Effector memory CD8-positive, alpha-beta T cell (primary cell): ENCODE results near the gene RALGAPA2.
A peak's percentile ranks its signal among the peaks of the same experiment; 100 is the strongest.

ENCODE experiments used
- ATAC-seq: fragments of 150-1000 bp; cut with Tn5 transposase; replicated peaks from 2 replicates; pipeline ENCODE4 v1.10.0; 2021; ENCODE audit warnings: mild to moderate bottlenecking, moderate library complexity
- DNase-seq, 3 experiments: peaks; one replicate each; pipeline ENCODE4 v3.0.0; 2021
- H3K27ac Mint-ChIP-seq, 2 donors: one replicate each; pipeline ENCODE4 v1.8.0; 2022; ENCODE audit warnings: mild to moderate bottlenecking in 2 of 2, mixed read lengths in 2 of 2, moderate library complexity in 2 of 2
- H3K27me3 Mint-ChIP-seq, 2 donors: one replicate each; pipeline ENCODE4 v1.8.0; 2022; ENCODE audit warnings: mixed read lengths in 2 of 2
- H3K36me3 Mint-ChIP-seq: one replicate; pipeline ENCODE4 v1.8.0; 2022; ENCODE audit warnings: mild to moderate bottlenecking, moderate library complexity, mixed read lengths; ENCODE audit not compliant: insufficient read depth
- H3K4me1 Mint-ChIP-seq, 2 donors: one replicate each; pipeline ENCODE4 v1.8.0; 2022; ENCODE audit warnings: low read depth in 2 of 2, mixed read lengths in 2 of 2
- H3K4me3 Mint-ChIP-seq, 2 donors: one replicate each; pipeline ENCODE4 v1.8.0; 2022; ENCODE audit warnings: mild to moderate bottlenecking in 2 of 2, mixed read lengths in 2 of 2, moderate library complexity in 2 of 2
- H3K9me3 Mint-ChIP-seq, 2 donors: one replicate each; pipeline ENCODE4 v1.8.0; 2022; ENCODE audit warnings: mixed read lengths in 2 of 2

The RALGAPA2 gene

GRCh38 chr20:20396794-20397193 lies 315.6 kb downstream of the RALGAPA2 start:
- no peaks in the 10 kb centered on the region for H3K9me3 Mint-ChIP-seq
- no peak overlapping the region for H3K4me3 Mint-ChIP-seq
- no peaks in the 10 kb centered on the region for H3K4me1 Mint-ChIP-seq
- peaks cover 24% of the 10 kb centered on the region for H3K36me3 Mint-ChIP-seq
- DNase-seq (no peak), ATAC-seq (no peak)
- H3K27me3 Mint-ChIP-seq: no peaks in the 10 kb centered on the region
- no peak overlapping the region for H3K27ac Mint-ChIP-seq

- H3K9me3 Mint-ChIP-seq: no peaks in the 10 kb centered on the region
- H3K4me1 Mint-ChIP-seq: no peaks in the 10 kb centered on the region
- no peak overlapping the region for H3K4me3 Mint-ChIP-seq
- peak overlapping the region in 1 of 2 donors; percentile 44 for H3K27ac Mint-ChIP-seq
- no peaks in the 10 kb centered on the region for H3K27me3 Mint-ChIP-seq
- peaks cover 24% of the 10 kb centered on the region for H3K36me3 Mint-ChIP-seq
- ATAC-seq (no peak), DNase-seq (no peak)
Measured at GRCh38 chr20:20395903-20396568, 316.4 kb downstream of the RALGAPA2 start.

GRCh38 chr20:20395087-20395486 lies 317.4 kb downstream of the RALGAPA2 start:
- ATAC-seq (no peak), DNase-seq (no peak)
- no peaks in the 10 kb centered on the region for H3K27me3 Mint-ChIP-seq
- H3K4me3 Mint-ChIP-seq: no peak overlapping the region
- no peak overlapping the region for H3K27ac Mint-ChIP-seq
- no peaks in the 10 kb centered on the region for H3K4me1 Mint-ChIP-seq
- no peaks in the 10 kb centered on the region for H3K9me3 Mint-ChIP-seq
- H3K36me3 Mint-ChIP-seq: peaks cover 24% of the 10 kb centered on the region

DNA sequence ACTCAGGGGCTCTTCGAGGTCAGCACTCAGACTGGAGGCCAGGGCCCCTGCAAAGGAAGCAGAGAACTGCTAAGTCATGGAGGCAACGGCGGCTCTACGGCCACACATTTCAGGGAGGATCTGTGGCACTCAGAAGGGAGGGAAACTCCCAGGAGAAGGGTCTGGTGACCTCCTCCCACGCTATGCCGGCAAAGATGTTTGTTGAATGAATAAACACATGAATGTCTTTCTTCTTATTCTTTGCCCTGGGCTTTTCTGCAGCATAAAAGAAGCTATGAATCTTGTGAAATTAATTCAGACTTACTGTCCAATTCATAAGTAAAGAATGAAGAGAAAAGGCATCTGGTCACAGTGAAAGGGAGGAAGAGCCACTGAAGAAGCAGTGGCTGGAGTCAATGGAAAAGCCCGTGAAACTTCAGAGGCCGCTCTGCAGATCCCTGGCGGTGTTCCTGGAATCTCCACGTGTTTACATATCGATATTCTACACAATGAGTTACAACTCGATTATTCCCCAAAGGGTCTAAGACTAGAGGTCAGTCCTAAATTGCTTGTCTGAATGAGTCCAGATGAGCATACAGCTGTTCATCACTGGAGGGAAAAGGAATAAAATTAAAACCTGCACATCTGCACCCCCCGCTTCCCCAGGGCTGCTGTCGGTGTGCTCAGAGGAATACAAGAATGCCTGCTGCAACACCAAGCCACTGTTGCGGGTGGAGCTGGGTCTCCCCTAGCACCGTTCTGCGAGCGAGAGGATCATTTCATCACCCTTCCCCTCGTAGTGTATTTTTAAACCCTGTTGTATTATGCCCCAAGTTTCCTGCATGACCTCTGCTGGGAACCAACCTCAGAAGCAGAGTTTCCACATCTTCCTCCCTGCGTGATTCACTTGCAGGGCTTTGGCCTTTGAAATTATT lies 319.0 kb downstream of the RALGAPA2 start:
- ATAC-seq (no peak), DNase-seq (no peak)
- H3K36me3 Mint-ChIP-seq: peaks cover 26% of the 10 kb centered on the region
- H3K27me3 Mint-ChIP-seq: no peaks in the 10 kb centered on the region
- no peaks in the 10 kb centered on the region for H3K9me3 Mint-ChIP-seq
- H3K4me1 Mint-ChIP-seq: no peaks in the 10 kb centered on the region
- H3K27ac Mint-ChIP-seq: peak overlapping the region in 1 of 2 donors; percentile 29
- H3K4me3 Mint-ChIP-seq: no peak overlapping the region

DNA sequence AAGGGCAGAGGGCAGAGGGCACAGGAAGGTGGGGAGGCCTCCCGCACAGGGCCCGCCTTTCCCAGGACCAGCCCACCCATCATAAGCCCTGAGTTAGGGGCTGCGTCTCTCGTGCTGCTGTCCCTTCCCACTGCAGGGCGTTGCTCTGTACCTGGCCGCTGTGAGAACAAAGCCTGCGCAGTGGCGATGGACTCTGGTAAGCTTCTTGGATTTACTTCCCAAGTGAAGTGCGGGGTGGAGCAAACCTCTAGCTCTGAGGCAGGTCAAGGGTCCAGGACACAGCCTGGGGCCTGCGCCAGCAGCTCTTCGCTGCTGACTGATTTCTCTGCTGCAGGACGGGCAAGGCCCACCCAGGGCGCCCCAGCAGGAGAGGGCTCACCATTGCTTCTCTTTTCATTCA lies 320.7 kb downstream of the RALGAPA2 start:
- no peaks in the 10 kb centered on the region for H3K9me3 Mint-ChIP-seq
- H3K4me1 Mint-ChIP-seq: no peaks in the 10 kb centered on the region
- DNase-seq: no peak
- H3K27ac Mint-ChIP-seq: peak overlapping the region in 1 of 2 donors; percentile 16
- no peaks in the 10 kb centered on the region for H3K27me3 Mint-ChIP-seq
- H3K36me3 Mint-ChIP-seq: peaks cover 20% of the 10 kb centered on the region
- no peak for ATAC-seq
- H3K4me3 Mint-ChIP-seq: no peak overlapping the region

DNA sequence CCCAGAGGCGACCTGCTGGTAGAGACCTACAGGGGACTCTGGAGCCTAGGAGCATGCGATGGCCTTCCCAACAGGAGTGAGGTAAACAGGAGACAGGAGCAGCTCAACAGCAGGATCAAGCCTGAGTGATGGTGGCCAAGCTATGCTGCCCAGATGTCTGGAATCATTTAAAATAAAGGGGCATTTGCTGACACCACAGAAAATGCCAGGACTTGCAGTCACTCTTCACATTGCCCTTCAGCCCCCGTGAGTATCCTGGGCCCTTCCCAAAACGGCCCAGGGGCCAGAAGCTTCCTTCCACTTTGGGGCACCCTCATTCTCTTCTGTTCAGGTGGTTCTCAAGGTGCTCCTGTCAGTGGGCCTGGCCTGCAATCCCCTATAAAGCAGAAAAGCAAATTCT lies 321.3 kb downstream of the RALGAPA2 start:
- H3K36me3 Mint-ChIP-seq: peaks cover 22% of the 10 kb centered on the region
- H3K4me3 Mint-ChIP-seq: no peak overlapping the region
- H3K27ac Mint-ChIP-seq: no peak overlapping the region
- H3K27me3 Mint-ChIP-seq: no peaks in the 10 kb centered on the region
- H3K9me3 Mint-ChIP-seq: no peaks in the 10 kb centered on the region
- H3K4me1 Mint-ChIP-seq: no peaks in the 10 kb centered on the region
- ATAC-seq: no peak
- no peak for DNase-seq

DNA sequence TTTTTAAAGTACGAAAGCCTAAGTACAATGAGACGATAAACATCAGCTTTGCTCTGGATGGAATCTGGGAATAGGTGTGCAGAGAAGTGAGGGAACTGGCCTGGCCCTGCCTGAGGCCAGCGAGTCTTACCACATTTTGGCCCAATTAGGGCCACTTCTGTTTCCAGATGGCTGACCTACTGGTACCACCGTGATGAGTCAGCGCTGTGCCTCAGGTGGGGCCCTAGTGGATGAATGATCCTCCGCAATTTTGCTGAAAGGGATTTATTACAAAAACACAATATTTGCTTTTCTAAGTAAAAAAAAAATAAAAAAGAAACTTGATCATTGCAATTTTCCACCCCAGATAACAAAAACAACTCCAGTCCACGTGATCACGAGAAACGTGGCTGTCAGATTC lies 322.1 kb downstream of the RALGAPA2 start:
- Mint-ChIP-seq H3K36me3 (peaks cover 22% of the 10 kb centered on the region), H3K4me3 (no peak overlapping the region), H3K27me3 (no peaks in the 10 kb centered on the region), H3K4me1 (no peaks in the 10 kb centered on the region), H3K9me3 (no peaks in the 10 kb centered on the region), H3K27ac (no peak overlapping the region)
- ATAC-seq: no peak
- DNase-seq: no peak

GRCh38 chr20:20386192-20386591 lies 326.3 kb downstream of the RALGAPA2 start:
- DNase-seq (no peak), ATAC-seq (no peak)
- Mint-ChIP-seq H3K27me3 (peaks cover 9 to 10% of the 10 kb centered on the region in 2 donors), H3K27ac (no peak overlapping the region), H3K9me3 (no peaks in the 10 kb centered on the region), H3K4me3 (no peak overlapping the region), H3K36me3 (peaks cover 5% of the 10 kb centered on the region), H3K4me1 (no peaks in the 10 kb centered on the region)

DNA sequence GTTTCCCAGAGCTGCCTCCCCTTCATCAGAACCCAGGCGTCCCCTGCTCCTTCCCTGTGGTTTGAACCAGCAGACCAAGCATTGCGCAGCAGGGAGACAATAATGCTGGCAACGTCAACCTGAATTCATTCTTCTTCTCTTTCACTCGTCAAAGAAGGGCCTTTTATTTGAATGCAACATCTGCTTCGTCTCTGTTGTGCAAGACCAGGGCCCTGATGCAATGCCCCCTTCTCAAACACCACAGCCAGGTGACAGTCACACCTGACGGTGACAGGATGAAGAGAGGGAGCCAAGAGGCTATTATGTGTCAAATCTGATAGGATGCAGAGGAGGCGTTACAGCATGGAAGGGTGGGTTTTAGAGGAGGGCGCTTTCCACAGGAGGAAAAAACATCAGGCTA lies 336.6 kb downstream of the RALGAPA2 start:
- Mint-ChIP-seq H3K27ac (no peak overlapping the region), H3K4me3 (no peak overlapping the region), H3K4me1 (no peaks in the 10 kb centered on the region), H3K27me3 (peaks cover 46 to 71% of the 10 kb centered on the region in 2 donors), H3K9me3 (no peaks in the 10 kb centered on the region), H3K36me3 (no peaks in the 10 kb centered on the region)
- DNase-seq: no peak
- no peak for ATAC-seq

- DNase-seq (no peak), ATAC-seq (no peak)
- Mint-ChIP-seq H3K9me3 (no peaks in the 10 kb centered on the region), H3K27ac (no peak overlapping the region), H3K36me3 (no peaks in the 10 kb centered on the region), H3K4me3 (no peak overlapping the region), H3K27me3 (peaks cover 46 to 71% of the 10 kb centered on the region in 2 donors), H3K4me1 (peaks cover 4% of the 10 kb centered on the region in 2 donors)
Measured at GRCh38 chr20:20373091-20373571, 339.3 kb downstream of the RALGAPA2 start.

GRCh38 chr20:20371681-20372080 lies 340.8 kb downstream of the RALGAPA2 start:
- DNase-seq (no peak), ATAC-seq (no peak)
- no peaks in the 10 kb centered on the region for H3K36me3 Mint-ChIP-seq
- no peak overlapping the region for H3K27ac Mint-ChIP-seq
- peaks cover 6 to 7% of the 10 kb centered on the region in 2 donors for H3K4me1 Mint-ChIP-seq
- H3K4me3 Mint-ChIP-seq: no peak overlapping the region
- H3K27me3 Mint-ChIP-seq: peaks cover 51 to 82% of the 10 kb centered on the region in 2 donors
- no peaks in the 10 kb centered on the region for H3K9me3 Mint-ChIP-seq

DNA sequence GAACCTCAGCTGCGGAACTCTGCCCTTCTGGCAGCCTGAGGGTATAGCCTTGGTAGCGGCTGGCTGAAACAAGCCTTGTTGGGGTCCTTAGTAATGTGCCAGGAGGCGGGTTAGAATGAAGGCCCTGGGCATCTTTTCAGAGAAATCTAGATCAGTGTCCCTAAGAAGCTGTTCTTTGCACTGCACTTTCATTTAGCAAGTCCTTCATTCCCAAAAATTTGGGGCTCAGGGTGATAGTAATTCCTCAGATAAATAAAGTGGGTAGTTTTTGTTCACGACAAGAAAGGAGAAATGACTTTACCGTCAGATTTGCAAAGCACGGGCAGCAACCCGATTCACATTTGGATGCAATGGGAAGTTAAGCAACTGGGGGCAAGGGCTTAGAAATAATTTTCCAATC lies 341.4 kb downstream of the RALGAPA2 start:
- no peaks in the 10 kb centered on the region for H3K9me3 Mint-ChIP-seq
- H3K27me3 Mint-ChIP-seq: peaks cover 55 to 84% of the 10 kb centered on the region in 2 donors
- ATAC-seq (no peak), DNase-seq (no peak)
- no peaks in the 10 kb centered on the region for H3K36me3 Mint-ChIP-seq
- no peak overlapping the region for H3K27ac Mint-ChIP-seq
- peaks cover 6 to 7% of the 10 kb centered on the region in 2 donors for H3K4me1 Mint-ChIP-seq
- H3K4me3 Mint-ChIP-seq: no peak overlapping the region

DNA sequence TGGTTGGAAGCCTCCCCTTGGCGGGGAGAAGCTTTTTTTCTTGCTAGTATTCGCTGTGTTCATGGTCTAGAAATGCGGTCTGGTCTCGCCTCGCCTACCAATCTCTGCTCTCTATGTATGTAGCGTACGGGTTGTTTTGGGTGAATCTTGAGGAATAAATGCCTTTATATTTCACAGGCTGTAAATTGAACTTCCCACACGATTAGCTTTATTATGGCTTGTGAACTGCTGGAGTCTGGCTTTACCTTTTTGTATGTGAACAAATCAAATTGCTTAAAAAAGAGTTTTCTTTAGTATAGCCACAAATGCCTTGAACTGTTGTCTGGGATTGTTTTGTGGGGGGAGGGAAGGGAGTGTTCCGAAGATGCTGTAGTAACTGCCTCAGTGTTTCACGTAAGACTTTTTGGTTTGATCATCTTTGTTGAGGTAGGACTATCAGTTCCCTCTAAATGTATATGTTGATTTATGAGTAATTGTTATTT lies 342.3 kb downstream of the RALGAPA2 start:
- Mint-ChIP-seq H3K4me3 (peak overlapping the region; percentile 67 to 74), H3K27me3 (peaks cover 64 to 84% of the 10 kb centered on the region in 2 donors), H3K36me3 (no peaks in the 10 kb centered on the region), H3K27ac (no peak overlapping the region), H3K9me3 (no peaks in the 10 kb centered on the region), H3K4me1 (peaks cover 6 to 13% of the 10 kb centered on the region in 2 donors)
- DNase-seq (no peak), ATAC-seq (no peak)
